ENCODE measurements around the gene CRB3.
"Not testable (repeated sequence)": the region's sequence is repeated elsewhere in the genome, so short reads cannot be mapped to it uniquely, and the experiment has no call there.

The CRB3 gene

GRCh38 chr19:6494438-6495036, 30.5 kb downstream of the CRB3 start:
- no peak for DNase-seq (ENCODE audit: low read depth)

GRCh38 chr19:6495947-6496346, 31.9 kb downstream of the CRB3 start:
- DNase-seq (ENCODE audit: low read depth), result no peak

GRCh38 chr19:6498294-6499036, 34.4 kb downstream of the CRB3 start:
- no peak for DNase-seq (ENCODE audit: low read depth)

GRCh38 chr19:6499052-6499790, 35.1 kb downstream of the CRB3 start:
- no peak for DNase-seq (ENCODE audit: low read depth)

GRCh38 chr19:6500837-6501739, 37.0 kb downstream of the CRB3 start:
- no peak for DNase-seq (ENCODE audit: low read depth)

- DNase-seq (ENCODE audit: low read depth), result no peak
These were observed 37.9 kb downstream of the CRB3 start, which contains the start of gene TUBB4A for GRCh38 chr19:6501740-6502648. Gene TUBB4A, minus strand, starts transcription at chr19:6502309. Its CDS starts 97 bp downstream, at chr19:6502212.

GRCh38 chr19:6503407-6504201, 39.5 kb downstream of the CRB3 start:
- DNase-seq (ENCODE audit: low read depth), result no peak

GRCh38 chr19:6508028-6508771, 44.1 kb downstream of the CRB3 start:
- not testable (repeated sequence) for DNase-seq (ENCODE audit: low read depth)

GRCh38 chr19:6509118-6509971, 45.3 kb downstream of the CRB3 start:
- DNase-seq (ENCODE audit: low read depth), result no peak

GRCh38 chr19:6510618-6511017, 46.5 kb downstream of the CRB3 start:
- no peak for DNase-seq (ENCODE audit: low read depth)

- no peak for DNase-seq (ENCODE audit: low read depth)
These were observed 50.0 kb downstream of the CRB3 start for GRCh38 chr19:6514089-6514488.

- no peak for DNase-seq (ENCODE audit: low read depth)
These were observed 51.0 kb downstream of the CRB3 start for GRCh38 chr19:6514926-6515544.

GRCh38 chr19:6516018-6516658, 52.1 kb downstream of the CRB3 start:
- peak; percentile 69 for DNase-seq (ENCODE audit: low read depth)
